ENCODE data around the gene IFITM2. TPM values are rescaled to one million over a fixed set of nuclear protein-coding genes. Genes with fewer than 3 reads are reported as not detected.
"Not testable (repeated sequence)": the region's sequence is repeated elsewhere in the genome, so short reads cannot be mapped to it uniquely, and the experiment has no call there.

IFITM2 gene
- total RNA-seq, 1 experiment from 2014 or later: 22.6 TPM

DNA sequence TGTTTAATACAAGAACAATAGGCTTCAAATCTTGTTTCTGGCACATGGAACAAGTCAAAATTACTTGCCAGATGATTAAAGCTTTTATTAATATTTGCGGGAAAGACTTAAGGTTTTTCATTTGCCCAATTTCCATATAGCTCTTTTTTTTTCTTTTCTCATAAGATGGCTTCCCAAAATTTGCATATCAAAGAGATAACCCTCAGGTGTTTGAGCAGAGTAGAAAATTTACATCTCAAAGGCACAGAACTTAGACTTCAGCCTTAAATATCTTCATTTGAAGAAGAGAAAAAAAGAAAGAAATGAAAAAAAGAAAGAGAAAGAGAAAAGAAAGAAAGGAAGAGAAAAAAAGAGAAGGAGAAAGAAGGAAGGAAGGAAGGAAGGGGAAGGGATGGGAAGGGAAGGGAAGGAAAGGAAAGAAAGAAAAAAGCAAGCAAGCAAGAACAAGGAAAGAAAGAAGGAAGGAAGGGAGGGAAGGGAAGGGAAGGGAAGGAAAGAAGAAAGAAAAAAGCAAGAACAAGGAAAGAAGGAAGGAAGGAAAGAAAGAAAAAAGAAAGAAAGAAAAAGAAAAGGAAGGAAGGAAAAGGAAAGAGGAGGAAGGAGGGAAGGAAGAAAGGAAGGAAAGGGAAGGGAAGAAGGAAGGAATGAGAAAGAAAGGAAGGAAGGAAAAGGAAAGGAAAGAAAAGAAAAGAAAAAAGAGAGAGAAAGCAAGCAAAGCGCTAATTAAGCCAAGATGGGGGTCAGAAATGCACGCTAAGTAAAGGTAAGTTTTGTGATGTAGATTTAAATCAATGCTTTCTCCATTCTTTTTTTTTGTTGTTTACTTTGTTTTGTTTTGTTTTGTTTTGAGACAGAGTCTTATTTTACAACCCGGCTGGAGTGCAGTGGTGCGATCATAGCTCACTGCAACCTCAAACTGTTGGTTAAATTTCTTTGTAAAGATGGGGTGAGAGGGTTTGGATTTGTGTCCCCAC is 33.2 kb downstream of the IFITM2 start:
- DNase-seq (ENCODE audit: low spot score): no peak

DNA sequence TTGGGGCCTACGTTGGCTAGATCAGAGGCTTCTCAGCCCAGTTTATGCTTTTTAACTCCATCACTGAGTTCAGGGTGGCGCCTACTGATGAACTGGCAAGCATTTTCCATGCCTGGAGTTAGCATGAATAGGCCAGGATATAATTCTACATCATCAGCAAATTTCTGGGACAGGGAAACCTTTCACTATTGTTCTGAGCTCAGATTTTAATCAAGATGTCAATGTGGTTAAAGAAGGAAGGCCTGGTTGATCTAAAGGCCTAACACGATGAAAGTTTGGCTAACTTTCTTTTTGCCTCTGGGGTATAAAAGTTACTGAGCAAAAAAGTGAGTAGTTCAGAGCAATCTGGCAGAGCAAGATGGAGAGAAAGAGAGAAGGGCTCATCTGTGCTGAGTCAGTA is 34.7 kb downstream of the IFITM2 start:
- no peak for DNase-seq (ENCODE audit: low spot score)

DNA sequence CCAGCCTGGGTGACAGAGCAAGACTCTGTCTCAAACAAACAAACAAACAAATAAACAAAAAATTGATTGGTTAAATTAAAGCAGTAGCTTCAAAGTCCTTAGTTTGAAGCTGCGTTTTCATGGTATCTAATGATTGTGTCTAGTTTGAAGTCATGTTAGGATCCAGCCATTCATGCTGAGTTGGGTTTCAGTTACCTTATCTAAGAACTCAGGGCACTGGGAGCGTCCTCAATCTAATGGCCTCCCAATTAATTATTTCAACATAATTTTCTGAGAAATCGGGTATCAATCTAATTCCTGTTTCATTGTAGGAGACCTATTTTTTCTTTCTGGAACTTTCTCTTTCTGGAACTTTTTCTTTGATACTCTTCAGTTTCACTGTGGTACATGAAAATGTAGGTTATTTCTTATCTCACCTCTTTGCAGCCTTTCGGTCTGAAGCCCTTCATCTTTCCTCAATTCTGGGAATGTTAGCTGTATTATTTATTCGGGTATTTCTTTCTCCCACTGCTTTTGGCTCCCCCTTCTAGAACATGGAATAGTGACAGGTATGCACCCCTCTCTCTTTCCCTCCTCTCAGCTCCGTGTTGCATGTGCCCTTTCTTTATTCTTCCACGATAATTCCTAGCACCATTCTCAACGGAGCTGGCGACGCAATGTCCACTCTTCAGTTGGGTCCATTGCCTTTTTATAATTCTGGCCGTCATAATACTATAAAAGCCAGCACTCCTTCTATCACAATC is 37.4 kb downstream of the IFITM2 start:
- DNase-seq (ENCODE audit: low spot score): no peak

DNA sequence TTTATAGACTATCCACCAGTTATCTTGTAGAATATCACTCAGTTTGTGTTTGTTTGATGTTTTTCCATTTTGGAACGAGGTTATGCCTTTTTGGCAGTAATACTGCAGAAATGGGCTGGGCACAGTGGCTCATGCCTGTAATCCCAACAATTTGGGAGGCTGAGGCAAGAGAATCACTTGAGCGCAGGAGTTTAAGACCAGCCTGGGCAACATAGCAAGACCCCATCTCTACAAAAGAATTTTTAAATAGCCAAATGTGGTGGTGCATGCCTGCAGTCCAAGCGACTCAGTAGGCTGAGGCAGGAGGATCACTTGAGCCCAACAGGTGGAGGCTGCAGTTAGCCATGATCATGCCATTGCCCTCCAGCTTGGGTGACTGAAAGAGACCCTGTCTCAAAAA is 38.9 kb downstream of the IFITM2 start:
- no peak for DNase-seq (ENCODE audit: low spot score)

DNA sequence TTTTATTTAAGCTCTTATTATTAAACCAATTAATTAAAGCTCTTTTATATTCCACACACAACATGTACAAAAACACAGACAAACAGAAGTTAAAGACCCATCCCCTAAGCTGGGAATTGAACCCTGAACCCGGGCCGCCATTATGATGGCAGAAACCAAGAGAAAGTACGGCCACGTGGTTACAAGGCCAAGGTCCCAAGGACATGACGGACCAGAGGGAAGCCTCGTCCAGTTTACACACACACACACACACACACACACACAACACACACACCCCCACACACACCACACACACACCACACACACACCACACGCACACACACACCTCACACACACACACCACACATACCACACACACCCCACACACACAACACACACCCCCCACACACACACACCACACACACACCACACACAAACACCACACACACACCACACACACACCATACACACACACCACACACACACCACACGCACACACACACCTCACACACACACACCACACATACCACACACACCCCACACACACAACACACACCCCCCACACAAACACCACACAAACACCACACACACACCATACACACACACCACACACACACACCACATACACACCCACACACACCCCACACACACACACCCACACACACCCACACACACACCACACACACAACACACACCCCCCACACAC is 41.8 kb downstream of the IFITM2 start:
- not testable (repeated sequence) for DNase-seq (ENCODE audit: low spot score)

DNA sequence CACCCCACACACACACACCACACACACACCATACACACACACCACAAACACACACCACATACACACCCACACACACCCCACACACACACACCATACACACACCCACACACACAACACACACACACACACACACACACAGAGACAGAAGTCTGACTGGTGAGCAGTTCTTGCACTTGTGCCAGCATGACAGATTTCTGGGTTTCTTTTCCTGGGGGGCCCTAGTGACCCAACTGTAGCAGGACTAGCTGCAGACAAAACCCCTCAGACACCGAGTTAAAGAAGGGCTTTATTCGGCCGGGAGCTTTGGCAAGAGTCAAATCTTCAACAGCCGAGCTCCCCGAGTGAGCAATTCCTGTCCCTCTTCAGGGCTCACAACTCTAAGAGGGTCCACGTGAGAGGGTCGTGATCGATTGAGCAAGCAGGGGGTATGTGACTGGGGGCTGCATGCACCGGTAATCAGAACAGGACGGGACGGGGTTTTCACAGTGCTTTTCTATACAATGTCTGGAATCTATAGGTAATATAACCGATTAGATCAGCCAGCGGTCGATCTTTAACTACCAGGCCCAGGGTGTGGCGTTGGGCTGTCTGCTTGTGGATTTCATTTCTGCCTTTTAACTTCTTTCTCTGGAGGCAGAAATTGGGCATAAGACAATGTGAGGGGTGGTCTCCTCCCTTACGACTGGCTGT is 42.6 kb downstream of the IFITM2 start:
- not testable (repeated sequence) for DNase-seq (ENCODE audit: low spot score)

DNA sequence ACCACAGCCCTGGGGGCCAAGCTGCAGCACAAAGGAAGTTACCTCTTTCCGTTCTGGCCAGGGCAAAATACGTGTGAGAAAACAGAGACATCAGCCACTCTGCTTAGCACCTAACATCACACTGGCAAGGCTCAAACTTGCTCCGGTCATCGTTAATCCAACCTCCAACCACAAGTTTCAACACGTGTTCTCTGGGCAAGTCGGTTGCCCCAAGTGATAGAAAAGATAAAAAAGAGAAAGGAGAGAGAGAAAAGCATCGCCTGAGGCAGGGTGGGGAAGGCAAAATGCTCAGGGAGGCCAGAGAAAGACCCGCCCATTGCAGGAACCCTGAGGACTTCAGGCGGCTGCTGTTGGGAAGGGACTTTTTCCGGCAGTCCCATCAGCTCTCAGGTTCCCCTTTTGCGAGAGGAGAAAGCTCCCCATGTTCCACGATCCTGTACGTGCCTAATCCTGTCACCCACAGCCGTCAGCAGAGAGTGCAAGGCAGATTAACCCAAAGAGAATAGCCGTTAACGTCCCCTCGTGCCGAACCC is 43.2 kb downstream of the IFITM2 start:
- peak; percentile 60 for DNase-seq (ENCODE audit: low spot score)

DNA sequence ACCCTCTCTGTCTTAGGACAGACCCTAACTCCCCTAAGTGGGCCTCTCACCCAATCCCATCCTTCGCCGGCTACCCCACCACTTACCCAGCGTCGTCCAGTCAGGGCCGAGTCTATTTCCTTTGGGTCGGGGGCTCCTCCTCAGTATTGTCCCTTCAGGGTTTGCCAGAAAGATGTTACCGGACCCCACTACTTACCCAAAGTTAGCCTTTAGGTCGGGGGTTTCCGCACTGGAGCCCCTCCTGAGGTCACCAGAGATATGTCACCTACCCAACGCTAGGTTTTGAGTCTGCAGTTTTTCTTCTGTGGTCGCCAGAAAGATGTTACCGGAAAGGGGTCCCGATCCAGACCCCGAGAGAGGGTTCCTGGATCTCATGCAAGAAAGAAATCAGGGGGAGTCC is 43.8 kb downstream of the IFITM2 start:
- DNase-seq (ENCODE audit: low spot score): no peak

DNA sequence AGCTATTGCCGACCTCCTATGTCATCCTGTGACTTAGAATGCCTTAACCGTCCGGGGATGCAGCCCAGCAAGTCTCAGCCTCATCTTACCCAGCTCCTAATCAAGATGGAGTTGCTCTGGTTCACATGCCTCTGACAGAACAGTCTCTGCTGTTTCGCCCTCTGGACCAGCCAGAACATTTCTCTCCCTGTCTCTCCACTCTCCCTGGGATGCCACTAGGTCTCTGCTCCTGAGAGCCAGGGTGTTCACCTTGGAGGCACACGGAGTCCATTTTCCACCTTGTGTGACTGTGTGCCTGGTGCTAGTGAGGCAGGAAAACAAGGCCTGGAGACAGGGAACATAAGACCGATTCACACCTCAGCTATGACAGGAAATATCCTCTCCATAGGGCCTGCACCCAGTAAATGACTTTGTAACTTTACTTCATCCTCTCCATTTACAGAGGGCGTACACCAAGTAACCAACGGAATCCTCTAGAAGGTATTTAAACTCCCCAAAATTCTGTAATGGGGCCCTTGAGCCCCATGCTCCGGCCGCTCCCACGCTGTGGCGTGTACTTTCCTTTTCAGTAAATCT is 44.9 kb downstream of the IFITM2 start:
- DNase-seq (ENCODE audit: low spot score): no peak

DNA sequence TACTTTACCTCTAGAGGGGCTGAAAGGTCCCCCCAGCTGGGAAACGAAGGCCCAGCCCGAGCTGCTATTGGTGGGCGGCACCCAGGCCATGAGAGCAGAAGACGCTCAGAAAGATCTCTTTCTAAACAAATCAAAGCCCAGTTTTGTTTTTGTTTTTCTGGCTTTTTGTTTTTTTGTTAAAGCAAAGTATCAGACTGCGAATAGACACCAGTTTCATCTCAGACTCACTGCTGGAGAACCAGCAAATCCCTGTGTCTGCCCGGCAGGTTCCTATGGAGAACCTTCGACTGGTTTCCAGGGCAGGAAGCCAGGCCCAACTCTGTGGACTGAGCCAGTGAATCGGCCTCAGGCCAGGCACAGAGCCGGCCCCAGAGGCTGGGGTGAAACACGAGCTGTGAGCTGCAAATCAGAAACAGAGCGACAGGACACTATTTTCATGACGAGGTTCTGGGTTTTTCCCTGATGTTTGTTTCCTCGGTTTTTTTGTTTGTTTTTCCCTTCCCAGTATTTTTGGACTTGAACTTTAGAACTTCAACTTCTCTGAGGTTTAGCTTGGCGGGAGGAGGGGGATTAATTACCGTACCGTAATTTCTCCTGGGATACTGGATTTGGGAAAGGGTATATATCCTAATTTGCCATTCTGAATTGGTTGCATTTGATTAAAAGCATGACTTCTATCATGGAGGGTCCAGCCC is 45.7 kb downstream of the IFITM2 start:
- DNase-seq (ENCODE audit: low spot score): no peak

DNA sequence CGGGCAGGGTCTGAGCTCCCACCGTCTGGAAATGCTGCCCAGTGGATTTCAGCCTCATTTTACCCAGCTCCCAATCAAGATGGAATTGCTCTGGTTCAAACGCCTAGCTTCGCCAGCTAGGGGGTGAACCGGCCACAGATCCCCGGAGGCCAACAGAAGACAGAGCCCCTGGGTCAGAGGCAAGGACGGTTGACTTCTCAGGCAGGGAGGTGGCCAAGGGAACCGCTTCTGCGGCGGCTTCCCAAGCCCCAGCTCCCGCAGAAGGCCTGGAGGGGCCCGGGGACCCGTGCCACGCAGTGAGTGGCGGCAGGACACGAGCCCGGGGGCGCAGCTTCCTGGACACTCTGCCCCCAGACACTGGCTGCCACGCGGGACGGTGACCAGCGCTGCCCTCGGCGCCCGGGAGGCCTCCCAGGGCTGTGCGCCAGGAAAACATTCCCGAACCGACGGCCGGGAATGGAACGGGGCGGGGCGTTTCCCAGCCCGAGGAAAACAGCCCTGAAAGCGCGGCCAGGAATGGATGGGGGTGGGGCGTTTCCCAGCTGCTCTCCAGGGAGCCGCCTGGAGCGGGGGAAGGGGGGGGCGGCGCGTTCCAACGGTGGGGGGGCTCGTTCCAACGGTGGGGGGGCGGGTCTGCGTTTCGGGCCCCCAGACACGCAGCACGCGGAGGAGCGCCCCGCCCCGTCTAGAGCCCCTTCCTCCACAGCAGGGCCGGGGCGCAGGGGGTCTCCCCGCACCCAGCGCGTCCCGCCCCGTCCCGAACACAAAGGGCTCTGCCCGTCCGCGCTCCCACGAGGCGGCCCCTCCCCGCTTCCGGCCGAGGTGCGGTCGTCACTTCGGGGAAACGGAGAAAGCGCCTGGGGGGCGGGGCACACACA is 48.2 kb downstream of the IFITM2 start:
- peak; percentile 89 for DNase-seq (ENCODE audit: low spot score)

DNA sequence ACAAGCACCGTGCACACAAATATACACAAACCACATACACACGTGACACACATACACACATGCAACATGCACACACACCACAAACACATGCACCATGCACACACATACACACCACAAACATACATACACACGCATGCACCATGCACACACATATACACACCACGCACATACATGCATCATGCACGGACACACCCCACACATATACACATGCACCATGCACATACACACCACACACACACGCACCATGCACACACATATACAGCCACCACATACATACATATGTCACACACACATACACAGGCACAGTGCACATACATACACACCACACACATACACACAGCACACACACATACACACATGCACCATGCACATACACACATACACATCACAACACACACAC is 49.0 kb downstream of the IFITM2 start:
- DNase-seq (ENCODE audit: low spot score): no peak

DNA sequence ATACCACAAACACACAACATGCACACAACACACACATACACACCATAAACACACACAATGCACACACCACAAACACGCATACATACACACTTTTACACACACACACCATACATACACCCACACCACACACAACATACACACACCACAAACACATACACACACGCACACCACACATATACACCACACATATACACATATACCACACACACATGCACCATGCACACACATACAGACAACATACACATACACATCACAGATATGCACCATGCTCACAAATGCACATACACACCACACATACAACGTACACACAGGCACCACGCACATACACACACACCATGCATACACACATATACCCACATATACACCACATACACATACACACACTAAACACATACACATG is 50.0 kb downstream of the IFITM2 start:
- no peak for DNase-seq (ENCODE audit: low spot score)

DNA sequence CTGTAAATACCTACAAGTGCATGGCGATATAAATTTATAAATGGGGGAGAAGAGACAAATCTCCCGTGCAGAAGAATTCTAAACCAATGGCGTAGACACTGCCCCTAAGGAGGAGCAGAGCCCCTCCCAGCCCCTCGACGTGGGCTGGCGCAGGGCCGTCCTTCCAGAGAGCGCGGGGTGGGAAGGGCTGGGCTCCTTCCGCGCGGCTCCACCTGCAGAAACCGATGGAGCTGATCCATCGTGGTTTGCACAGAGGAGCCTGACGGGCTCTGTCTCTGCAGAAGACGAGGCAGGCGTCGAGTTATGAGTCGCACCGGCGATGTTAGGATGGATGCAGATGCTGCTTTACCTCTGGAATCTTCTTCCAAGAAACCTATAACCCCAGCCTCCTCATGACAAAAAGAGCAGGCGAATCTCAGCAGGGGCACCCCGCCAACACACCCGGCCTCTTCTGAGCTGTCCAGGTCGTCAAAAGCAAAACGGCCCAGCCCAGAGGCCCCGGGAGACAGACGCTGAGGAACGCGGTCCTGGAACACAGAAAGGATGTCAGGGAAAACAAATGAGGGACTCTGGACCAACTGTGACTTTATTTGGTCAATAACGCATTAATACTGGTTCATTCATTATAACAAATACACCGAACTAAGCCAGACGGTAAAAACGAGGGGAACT is 50.6 kb downstream of the IFITM2 start:
- no peak for DNase-seq (ENCODE audit: low spot score)

Other genes starting within 250 kb of the IFITM2 start
- gene SCGB1C1, start 114.7 kb upstream of the IFITM2 start, total RNA-seq (2014; rRNA removed; shearing (Covaris generic)): not detected in 2 replicates
- 11.9 and 29.8 TPM in 2 replicates for gene BET1L, start 100.4 kb upstream of the IFITM2 start, total RNA-seq (2014; rRNA removed; shearing (Covaris generic))
- 276 and 287 TPM in 2 replicates for gene RIC8A, start 100.1 kb upstream of the IFITM2 start, total RNA-seq (2014; rRNA removed; shearing (Covaris generic))
- 17.5 and 19.7 TPM in 2 replicates for gene SIRT3, start 71.5 kb upstream of the IFITM2 start, total RNA-seq (2014; rRNA removed; shearing (Covaris generic))
- gene PSMD13, start 70.8 kb upstream of the IFITM2 start, total RNA-seq (2014; rRNA removed; shearing (Covaris generic)): 279 and 376 TPM in 2 replicates
- gene NLRP6, start 29.4 kb upstream of the IFITM2 start, total RNA-seq (2014; rRNA removed; shearing (Covaris generic)): not detected in 2 replicates
- gene PGGHG, start 18.7 kb upstream of the IFITM2 start, total RNA-seq (2014; rRNA removed; shearing (Covaris generic)): 13.0 and 14.2 TPM in 2 replicates
- not detected in 2 replicates for gene IFITM5, start 8.3 kb upstream of the IFITM2 start, total RNA-seq (2014; rRNA removed; shearing (Covaris generic))
- 3.1 and 4.5 TPM in 2 replicates for gene IFITM1, start 6.2 kb downstream of the IFITM2 start, total RNA-seq (2014; rRNA removed; shearing (Covaris generic))
- 63.1 and 73.6 TPM in 2 replicates for gene IFITM3, start 13.0 kb downstream of the IFITM2 start, total RNA-seq (2014; rRNA removed; shearing (Covaris generic))
- gene B4GALNT4, start 61.7 kb downstream of the IFITM2 start, total RNA-seq (2014; rRNA removed; shearing (Covaris generic)): 27.9 and 40.8 TPM in 2 replicates
- 39.8 and 44.0 TPM in 2 replicates for gene PKP3, start 86.4 kb downstream of the IFITM2 start, total RNA-seq (2014; rRNA removed; shearing (Covaris generic))
- gene SIGIRR, start 107.2 kb downstream of the IFITM2 start, total RNA-seq (2014; rRNA removed; shearing (Covaris generic)): 3.8 and 3.9 TPM in 2 replicates
- gene ANO9, start 134.2 kb downstream of the IFITM2 start, total RNA-seq (2014; rRNA removed; shearing (Covaris generic)): 0.19 TPM in 1 of 2 replicates, not detected in the other
- 29.7 and 30.4 TPM in 2 replicates for gene PTDSS2, start 142.5 kb downstream of the IFITM2 start, total RNA-seq (2014; rRNA removed; shearing (Covaris generic))
- gene RNH1, start 199.4 kb downstream of the IFITM2 start, total RNA-seq (2014; rRNA removed; shearing (Covaris generic)): 299 and 316 TPM in 2 replicates
- gene HRAS, start 227.8 kb downstream of the IFITM2 start, total RNA-seq (2014; rRNA removed; shearing (Covaris generic)): 74.6 and 99.9 TPM in 2 replicates
- not detected in 2 replicates for gene LRRC56, start 229.7 kb downstream of the IFITM2 start, total RNA-seq (2014; rRNA removed; shearing (Covaris generic))

All from A172 (cell line).